SU-DHL-6 (cell line): ENCODE results near the gene KDM1A.
"Not testable (repeated sequence)": the region's sequence is repeated elsewhere in the genome, so short reads cannot be mapped to it uniquely, and the experiment has no call there.

Experiments used
- H2AFZ ChIP-seq: fragments of 200-600 bp; sonication (generic); 2 replicates; pipeline ENCODE4 v1.6.1; 2014; ENCODE audit warnings: low read depth, mild to moderate bottlenecking, moderate library complexity, mixed read lengths, antibody characterized with exemption, low read length; ENCODE audit not compliant: severe bottlenecking
- H3F3A ChIP-seq: fragments of 200-600 bp; shearing (Covaris generic); 2 replicates; pipeline ENCODE4 v1.6.0; 2016; ENCODE audit warnings: antibody characterized with exemption, mild to moderate bottlenecking; ENCODE audit not compliant: insufficient read depth
- H3K27ac ChIP-seq: fragments of 200-600 bp; sonication (generic); 2 replicates; pipeline ENCODE4 v1.5.1; 2016; ENCODE audit warnings: low read depth, mild to moderate bottlenecking, low read length, moderate library complexity, mixed read lengths
- H3K27me3 ChIP-seq: fragments of 200-600 bp; sonication (generic), shearing (Covaris generic); 2 replicates; pipeline ENCODE4 v1.6.0; 2014; ENCODE audit warnings: mild to moderate bottlenecking, low read length
- H3K36me3 ChIP-seq: fragments of 200-600 bp; sonication (generic); 2 replicates; pipeline ENCODE4 v1.6.1; 2014; ENCODE audit warnings: mild to moderate bottlenecking, low read length, mixed read lengths
- H3K4me2 ChIP-seq: fragments of 300-600, 200-600 bp; shearing (Covaris generic), sonication (generic); 2 replicates; pipeline ENCODE4 v1.6.0; 2014; ENCODE audit warnings: low read length, low read depth, mild to moderate bottlenecking; ENCODE audit not compliant: poor library complexity, severe bottlenecking
- H3K4me3 ChIP-seq: fragments of 200-600 bp; sonication (generic); 2 replicates; pipeline ENCODE4 v1.5.1; 2014; ENCODE audit warnings: antibody characterized with exemption, low read length, mild to moderate bottlenecking, mixed read lengths; ENCODE audit not compliant: insufficient read depth, poor library complexity, severe bottlenecking
- H3K79me2 ChIP-seq: fragments of 200-600 bp; sonication (generic); 2 replicates; pipeline ENCODE4 v1.6.1; 2014; ENCODE audit warnings: mild to moderate bottlenecking, low read length, moderate library complexity; ENCODE audit not compliant: insufficient read depth
- H3K9ac ChIP-seq: fragments of 200-600 bp; sonication (generic); 2 replicates; pipeline ENCODE4 v1.7.0; 2014; ENCODE audit warnings: mild to moderate bottlenecking, low read length
- H3K9me2 ChIP-seq: fragments of 200-600 bp; sonication (generic); replicated peaks from 2 replicates; pipeline ENCODE4 v1.6.1; 2014; ENCODE audit warnings: low read length; ENCODE audit not compliant: insufficient read depth
- H3K9me3 ChIP-seq: fragments of 200-600 bp; sonication (generic); 2 replicates; pipeline ENCODE4 v1.6.1; 2014; ENCODE audit warnings: low read length, mixed read lengths; ENCODE audit not compliant: insufficient read depth
- H4K20me1 ChIP-seq: fragments of 200-600 bp; sonication (generic); 2 replicates; pipeline ENCODE4 v1.6.1; 2014; ENCODE audit warnings: low read depth, mild to moderate bottlenecking, antibody characterized with exemption, low read length, moderate library complexity, mixed read lengths
- EZH2phosphoT487 ChIP-seq: fragments of 200-600 bp; sonication (generic), shearing (Covaris generic); conservative IDR thresholded peaks from 2 replicates; pipeline ENCODE4 v1.6.1; 2018; ENCODE audit warnings: mild to moderate bottlenecking, antibody characterized with exemption, low read length, moderate library complexity, mixed read lengths
- TF ChIP-seq, protein P1 (sequence below): fragments of 200-600 bp; sonication (generic); IDR thresholded peaks from one replicate; pipeline ENCODE4 v1.5.1; 2017; ENCODE audit warnings: antibody characterized with exemption, mild to moderate bottlenecking, low read length, moderate library complexity; ENCODE audit not compliant: insufficient read depth, poor library complexity, severe bottlenecking

Gene KDM1A

DNA sequence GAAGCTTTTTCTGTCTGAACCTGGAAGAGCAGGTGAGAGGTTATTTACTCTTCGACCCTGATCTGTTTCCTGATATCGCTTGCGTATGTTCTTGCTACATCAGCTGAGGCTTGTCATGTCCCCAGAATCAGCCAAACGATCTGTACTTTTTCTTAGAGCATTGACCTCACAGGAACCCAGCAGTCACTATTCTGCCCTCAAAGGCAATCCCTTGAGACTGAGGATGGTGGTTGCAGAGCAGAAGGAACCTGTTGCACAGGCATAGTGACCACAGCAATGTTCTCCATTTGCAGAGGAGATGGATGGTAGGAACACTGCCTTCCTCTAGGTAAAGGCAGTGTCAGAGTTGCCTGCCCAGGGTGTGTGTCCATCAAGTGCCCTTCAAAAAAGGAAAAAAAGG lies 35.3 kb upstream of the KDM1A start:
- H3K9ac ChIP-seq, result no peak overlapping the region
- TF ChIP-seq, protein P1, sequence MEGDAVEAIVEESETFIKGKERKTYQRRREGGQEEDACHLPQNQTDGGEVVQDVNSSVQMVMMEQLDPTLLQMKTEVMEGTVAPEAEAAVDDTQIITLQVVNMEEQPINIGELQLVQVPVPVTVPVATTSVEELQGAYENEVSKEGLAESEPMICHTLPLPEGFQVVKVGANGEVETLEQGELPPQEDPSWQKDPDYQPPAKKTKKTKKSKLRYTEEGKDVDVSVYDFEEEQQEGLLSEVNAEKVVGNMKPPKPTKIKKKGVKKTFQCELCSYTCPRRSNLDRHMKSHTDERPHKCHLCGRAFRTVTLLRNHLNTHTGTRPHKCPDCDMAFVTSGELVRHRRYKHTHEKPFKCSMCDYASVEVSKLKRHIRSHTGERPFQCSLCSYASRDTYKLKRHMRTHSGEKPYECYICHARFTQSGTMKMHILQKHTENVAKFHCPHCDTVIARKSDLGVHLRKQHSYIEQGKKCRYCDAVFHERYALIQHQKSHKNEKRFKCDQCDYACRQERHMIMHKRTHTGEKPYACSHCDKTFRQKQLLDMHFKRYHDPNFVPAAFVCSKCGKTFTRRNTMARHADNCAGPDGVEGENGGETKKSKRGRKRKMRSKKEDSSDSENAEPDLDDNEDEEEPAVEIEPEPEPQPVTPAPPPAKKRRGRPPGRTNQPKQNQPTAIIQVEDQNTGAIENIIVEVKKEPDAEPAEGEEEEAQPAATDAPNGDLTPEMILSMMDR, result no peak
- no peak for TF ChIP-seq EZH2phosphoT487
- H3K27ac ChIP-seq, result no peak overlapping the region
- no peak overlapping the region for H2AFZ ChIP-seq
- no peaks in the 10 kb centered on the region for H3K9me3 ChIP-seq
- no peaks in the 10 kb centered on the region for H3K9me2 ChIP-seq
- no peak overlapping the region for H3K4me2 ChIP-seq
- H3K36me3 ChIP-seq, result no peaks in the 10 kb centered on the region
- no peaks in the 10 kb centered on the region for H4K20me1 ChIP-seq
- H3F3A ChIP-seq, result no peaks in the 10 kb centered on the region
- H3K79me2 ChIP-seq, result no peaks in the 10 kb centered on the region
- H3K4me3 ChIP-seq, result no peak overlapping the region
- H3K27me3 ChIP-seq, result no peaks in the 10 kb centered on the region

DNA sequence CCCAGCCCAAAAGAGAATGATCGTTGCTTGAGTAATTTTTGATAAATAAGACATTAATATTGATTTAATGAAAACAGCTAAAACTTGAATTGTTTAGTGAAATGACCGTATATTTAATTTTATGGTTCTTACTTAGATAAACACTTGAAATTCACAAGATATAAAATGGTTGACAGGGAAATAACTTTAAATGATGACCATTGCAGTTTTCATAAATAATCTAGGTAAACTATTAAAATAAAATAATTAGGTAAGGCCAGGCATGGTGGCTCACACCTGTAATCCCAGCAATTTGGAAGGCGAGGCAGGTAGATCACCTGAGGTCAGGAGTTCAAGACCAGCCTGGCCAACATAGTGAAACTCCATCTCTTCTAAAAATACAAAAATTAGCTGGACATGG lies 26.9 kb upstream of the KDM1A start:
- H3K9me2 ChIP-seq, H3K36me3 ChIP-seq, H2AFZ ChIP-seq, H3K9ac ChIP-seq, H4K20me1 ChIP-seq, H3K4me3 ChIP-seq, H3K27me3 ChIP-seq, H3K79me2 ChIP-seq, H3K27ac ChIP-seq, H3K4me2 ChIP-seq, H3F3A ChIP-seq: not testable (repeated sequence)
- peaks cover 23% of the 10 kb centered on the region; the same call in 1 of the 2 replicates for H3K9me3 ChIP-seq

DNA sequence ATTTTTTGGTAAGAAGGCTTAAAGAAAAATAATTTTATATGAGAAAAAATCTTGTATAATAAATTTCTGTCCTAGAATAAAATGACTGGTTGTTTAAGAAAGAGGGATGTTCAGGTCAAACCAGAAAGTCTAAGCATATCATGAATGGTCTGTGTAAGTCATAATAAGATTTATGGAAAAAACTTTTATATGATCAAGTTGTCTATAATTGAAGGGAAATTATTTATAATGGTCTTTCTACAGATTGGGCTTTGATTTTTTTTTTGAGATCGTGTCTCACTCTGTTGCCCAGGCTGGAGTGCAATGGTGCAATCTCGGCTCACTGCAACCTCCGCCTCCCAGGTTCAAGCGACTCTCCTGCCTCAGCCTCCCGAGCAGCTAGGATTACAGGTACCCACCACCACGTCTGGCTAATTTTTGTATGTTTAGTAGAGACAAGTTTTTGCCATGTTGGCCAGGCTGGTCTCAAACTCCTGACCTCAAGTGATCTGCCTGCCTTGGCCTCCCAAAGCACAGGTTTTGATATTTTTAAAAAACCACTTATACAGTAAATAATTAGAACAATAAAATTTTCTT lies 26.0 kb upstream of the KDM1A start:
- H3K36me3 ChIP-seq, H3K9ac ChIP-seq, H3K9me2 ChIP-seq, H2AFZ ChIP-seq, H4K20me1 ChIP-seq, H3K4me3 ChIP-seq, H3K79me2 ChIP-seq, H3F3A ChIP-seq, H3K27ac ChIP-seq, H3K27me3 ChIP-seq, H3K4me2 ChIP-seq: not testable (repeated sequence)
- peaks cover 23% of the 10 kb centered on the region; the same call in 1 of the 2 replicates for H3K9me3 ChIP-seq

DNA sequence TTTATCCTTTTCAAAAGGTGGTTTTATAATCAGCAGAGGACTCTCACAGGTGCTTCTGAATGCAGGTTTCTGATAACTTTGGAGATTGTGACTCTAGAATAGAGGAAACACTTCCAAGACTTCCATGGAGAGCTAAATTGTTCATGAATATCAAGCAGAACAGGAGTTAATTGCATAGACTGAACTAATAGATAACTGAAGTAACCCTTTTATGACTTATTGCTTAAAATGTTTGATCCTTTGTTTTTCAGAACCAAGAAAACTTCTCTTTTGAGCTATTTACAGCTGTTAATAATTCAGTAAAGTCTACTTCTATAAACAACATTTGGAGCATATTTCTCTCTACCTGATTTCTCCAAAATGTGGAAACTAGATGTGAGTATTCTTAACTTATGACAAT lies 23.5 kb upstream of the KDM1A start:
- Histone ChIP-seq H3K9ac (no peak overlapping the region), H3K27ac (no peak overlapping the region), H2AFZ (no peak overlapping the region), H4K20me1 (no peaks in the 10 kb centered on the region), H3K4me3 (no peak overlapping the region), H3K27me3 (no peaks in the 10 kb centered on the region), H3F3A (no peaks in the 10 kb centered on the region), H3K4me2 (no peak overlapping the region), H3K9me3 (peaks cover 27% of the 10 kb centered on the region; the same call in 1 of the 2 replicates), H3K79me2 (no peaks in the 10 kb centered on the region), H3K9me2 (no peaks in the 10 kb centered on the region), H3K36me3 (0 out of 2 replicates have a peak, but pooled peaks cover 2% of the 10 kb centered on the region)
- TF ChIP-seq, protein P1, result no peak
- no peak for TF ChIP-seq EZH2phosphoT487

DNA sequence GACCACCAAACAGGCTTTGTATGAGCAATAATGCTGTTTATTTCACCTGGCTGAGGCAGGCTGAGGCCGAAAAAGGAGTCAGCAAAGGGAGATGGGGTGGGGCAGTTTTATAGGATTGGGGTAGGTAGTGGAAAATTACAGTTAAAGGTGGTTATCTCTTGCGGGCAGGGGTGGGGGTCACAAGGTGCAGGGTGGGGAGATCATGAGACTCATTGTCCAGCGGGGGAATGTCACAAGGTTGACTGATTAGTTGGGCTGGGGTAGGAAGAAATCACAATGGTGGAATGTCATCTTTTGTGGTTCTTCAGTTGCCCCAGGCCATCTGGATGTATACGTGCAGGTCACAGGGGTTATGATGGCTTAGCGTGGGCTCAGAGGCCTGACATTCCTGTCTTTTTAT lies 21.7 kb upstream of the KDM1A start:
- H3K36me3 ChIP-seq, H3K79me2 ChIP-seq, H3K27me3 ChIP-seq, H2AFZ ChIP-seq, H3K4me3 ChIP-seq, H3K9me2 ChIP-seq, H3F3A ChIP-seq, H3K27ac ChIP-seq, H4K20me1 ChIP-seq, H3K4me2 ChIP-seq, H3K9ac ChIP-seq: not testable (repeated sequence)
- H3K9me3 ChIP-seq, result peaks cover 27% of the 10 kb centered on the region; the same call in 1 of the 2 replicates

DNA sequence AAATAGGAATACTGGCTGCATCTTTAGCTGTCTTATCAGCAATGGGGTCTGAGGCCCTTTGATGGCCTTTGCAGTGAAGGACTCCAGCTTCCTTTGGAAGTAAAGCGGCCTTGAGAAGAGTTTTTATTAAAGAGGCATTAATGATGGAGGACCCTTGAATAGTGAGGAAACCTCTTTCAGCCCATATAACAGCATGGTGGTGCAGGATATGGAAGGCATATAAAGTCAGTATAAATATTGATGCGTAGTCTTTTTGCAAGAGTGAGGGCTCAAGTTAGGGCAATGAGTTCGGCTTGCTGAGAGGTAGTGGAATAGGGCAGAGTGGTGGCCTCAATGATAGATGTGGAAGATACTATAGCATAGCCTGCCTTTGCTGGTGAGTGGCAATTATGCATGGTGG lies 19.1 kb upstream of the KDM1A start:
- not testable (repeated sequence) for H3K4me2 ChIP-seq, H3K36me3 ChIP-seq, H2AFZ ChIP-seq, H4K20me1 ChIP-seq, H3K4me3 ChIP-seq, H3K9ac ChIP-seq, H3F3A ChIP-seq, H3K27ac ChIP-seq, H3K27me3 ChIP-seq, H3K9me2 ChIP-seq, H3K79me2 ChIP-seq
- peaks cover 18% of the 10 kb centered on the region; the same call in 1 of the 2 replicates for H3K9me3 ChIP-seq

DNA sequence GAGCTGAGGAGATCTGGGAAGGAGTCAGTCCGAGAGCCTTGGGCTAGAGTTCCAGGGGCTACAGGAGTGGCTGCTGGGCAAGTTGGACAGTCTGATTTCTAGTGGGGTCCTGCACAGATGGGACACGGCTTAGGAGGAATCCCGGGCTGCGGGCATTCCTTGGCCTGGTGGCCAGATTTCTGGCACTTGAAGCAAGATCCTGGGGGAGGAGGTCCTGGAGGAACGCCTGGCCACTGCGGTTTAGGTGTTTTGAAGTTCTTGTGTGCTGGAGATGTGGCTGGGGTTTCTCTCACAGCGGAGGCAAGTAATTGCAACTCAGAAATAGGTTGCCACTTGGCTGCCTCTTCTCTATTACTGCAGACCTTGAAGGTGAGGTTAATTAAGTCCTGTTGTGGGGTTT lies 17.1 kb upstream of the KDM1A start:
- H3K36me3 ChIP-seq, H3K4me2 ChIP-seq, H3F3A ChIP-seq: not testable (repeated sequence)

More for the DNA sequence above, 17.1 kb upstream of the KDM1A start:
- H3K27ac ChIP-seq, H3K4me3 ChIP-seq, H3K9ac ChIP-seq, H3K9me3 ChIP-seq, H3K79me2 ChIP-seq, H3K27me3 ChIP-seq, H4K20me1 ChIP-seq, H3K9me2 ChIP-seq, H2AFZ ChIP-seq: not testable (repeated sequence)
